Common myeloid progenitor, CD34-positive (primary cell): ENCODE data around the gene LASP1NB.

Source experiments
- CTCF ChIA-PET: fragments of 350-600 bp; sonication (Branson Sonifier 250); formaldehyde crosslinking; loops from one replicate; lab custom pipeline; 2021; ENCODE audit warnings: antibody characterized with exemption; lab: Charles Lee
- POLR2A ChIA-PET: fragments of 350-600 bp; sonication (Branson Sonifier 250); formaldehyde crosslinking; loops from one replicate; lab custom pipeline; 2021; ENCODE audit warnings: antibody characterized with exemption; lab: Charles Lee
- DNase-seq, 3 donors: peaks; one replicate each; pipeline versions ENCODE4 v3.0.0 to v3.0.0-alpha.2; 2013
- H3K27ac ChIP-seq, 2 experiments: 1 replicate in 1 of 2; 2 replicates in 1 of 2; pipeline ENCODE4 v1.7.0; 2013; ENCODE audit warnings: inconsistent platforms in 2 of 2, low read length in 2 of 2, mild to moderate bottlenecking in 2 of 2, low read depth in 1 of 2, moderate library complexity in 1 of 2; ENCODE audit not compliant: severe bottlenecking in 2 of 2, insufficient read depth in 1 of 2, poor library complexity in 1 of 2
- H3K27me3 ChIP-seq, 5 experiments: replicated peaks in 2 of 5; 1 replicate in 3 of 5; 2 replicates in 2 of 5; pipeline versions ENCODE4 v1.6.1 to v1.7.0; 2013; ENCODE audit warnings: low read length in 4 of 5, mild to moderate bottlenecking in 2 of 5, moderate library complexity in 2 of 5, inconsistent platforms in 1 of 5; ENCODE audit not compliant: insufficient read depth in 5 of 5, control insufficient read depth in 4 of 5
- H3K36me3 ChIP-seq, 4 experiments: 1 replicate in 2 of 4; 2 replicates in 2 of 4; pipeline versions ENCODE4 v1.6.1 to v1.7.0; 2013; ENCODE audit warnings: low read length in 3 of 4, control low read depth in 1 of 4, mild to moderate bottlenecking in 1 of 4; ENCODE audit not compliant: control insufficient read depth in 4 of 4, insufficient read depth in 4 of 4
- H3K4me1 ChIP-seq, 4 experiments: 1 replicate in 3 of 4; 2 replicates in 1 of 4; pipeline versions ENCODE4 v1.6.1 to v1.7.1; 2013; ENCODE audit warnings: low read length in 3 of 4, mild to moderate bottlenecking in 3 of 4, control low read depth in 1 of 4, inconsistent platforms in 1 of 4, moderate library complexity in 1 of 4; ENCODE audit not compliant: control insufficient read depth in 4 of 4, insufficient read depth in 4 of 4; ENCODE audit errors: control extremely low read depth in 1 of 4
- H3K4me3 ChIP-seq, 7 experiments: 1 replicate in 4 of 7; 2 replicates in 3 of 7; pipeline versions ENCODE4 v1.5.1 to v1.7.0; 2013; ENCODE audit warnings: mild to moderate bottlenecking in 7 of 7, low read length in 6 of 7, moderate library complexity in 6 of 7, inconsistent platforms in 2 of 7, low read depth in 2 of 7, control low read depth in 1 of 7; ENCODE audit not compliant: insufficient read depth in 4 of 7, control insufficient read depth in 1 of 7; ENCODE audit errors: extremely low read depth in 1 of 7
- H3K9me3 ChIP-seq, 5 experiments: 1 replicate in 4 of 5; 2 replicates in 1 of 5; pipeline versions ENCODE4 v1.6.1 to v1.7.1; 2013; ENCODE audit warnings: low read length in 4 of 5, mild to moderate bottlenecking in 2 of 5, inconsistent platforms in 1 of 5, low read depth in 1 of 5, moderate library complexity in 1 of 5; ENCODE audit not compliant: control insufficient read depth in 4 of 5, insufficient read depth in 2 of 5; ENCODE audit errors: control extremely low read depth in 1 of 5
- WGBS: methylation state at CpG from one replicate; pipeline ENCODE4 v1.1.5; 2013; ENCODE audit not compliant: insufficient coverage; 5-methylcytosine and 5-hydroxymethylcytosine counted together

Gene LASP1NB

DNA sequence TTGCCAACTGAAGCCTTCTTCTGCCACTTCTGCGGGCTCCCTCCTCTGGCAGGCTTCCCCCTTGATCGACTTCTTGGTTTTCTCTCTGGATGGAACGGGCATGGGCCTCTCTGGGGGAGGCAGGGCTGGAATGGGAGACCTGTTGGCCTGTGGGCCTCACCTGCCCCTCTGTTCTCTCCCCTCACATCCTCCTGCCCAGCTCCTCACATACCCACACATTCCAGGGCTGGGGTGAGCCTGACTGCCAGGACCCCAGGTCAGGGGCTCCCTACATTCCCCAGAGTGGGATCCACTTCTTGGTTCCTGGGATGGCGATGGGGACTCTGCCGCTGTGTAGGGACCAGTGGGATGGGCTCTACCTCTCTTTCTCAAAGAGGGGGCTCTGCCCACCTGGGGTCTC lies 6.5 kb upstream of the LASP1NB start:
- CTCF ChIA-PET: no interaction called here
- Histone ChIP-seq H3K9me3 (no peaks in the 10 kb centered on the region), H3K27ac (no peak overlapping the region), H3K4me3 (no peak overlapping the region), H3K27me3 (no peaks in the 10 kb centered on the region), H3K4me1 (peaks cover 0 to 8% (median 3%) of the 10 kb centered on the region in 4 experiments), H3K36me3 (peaks cover 9 to 63% (median 52%) of the 10 kb centered on the region in 4 experiments)
- POLR2A ChIA-PET: no interaction called here
- no peak for DNase-seq
- 100% methylated on average over 2 of the region's 5 CpGs for WGBS

DNA sequence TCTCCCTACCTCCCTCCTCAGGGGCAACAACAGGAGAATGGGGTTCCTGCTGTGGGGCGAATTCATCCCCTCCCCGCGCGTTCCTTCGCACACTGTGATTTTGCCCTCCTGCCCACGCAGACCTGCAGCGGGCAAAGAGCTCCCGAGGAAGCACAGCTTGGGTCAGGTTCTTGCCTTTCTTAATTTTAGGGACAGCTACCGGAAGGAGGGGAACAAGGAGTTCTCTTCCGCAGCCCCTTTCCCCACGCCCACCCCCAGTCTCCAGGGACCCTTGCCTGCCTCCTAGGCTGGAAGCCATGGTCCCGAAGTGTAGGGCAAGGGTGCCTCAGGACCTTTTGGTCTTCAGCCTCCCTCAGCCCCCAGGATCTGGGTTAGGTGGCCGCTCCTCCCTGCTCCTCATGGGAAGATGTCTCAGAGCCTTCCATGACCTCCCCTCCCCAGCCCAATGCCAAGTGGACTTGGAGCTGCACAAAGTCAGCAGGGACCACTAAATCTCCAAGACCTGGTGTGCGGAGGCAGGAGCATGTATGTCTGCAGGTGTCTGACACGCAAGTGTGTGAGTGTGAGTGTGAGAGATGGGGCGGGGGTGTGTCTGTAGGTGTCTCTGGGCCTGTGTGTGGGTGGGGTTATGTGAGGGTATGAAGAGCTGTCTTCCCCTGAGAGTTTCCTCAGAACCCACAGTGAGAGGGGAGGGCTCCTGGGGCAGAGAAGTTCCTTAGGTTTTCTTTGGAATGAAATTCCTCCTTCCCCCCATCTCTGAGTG lies 5.9 kb upstream of the LASP1NB start:
- H3K9me3 ChIP-seq: no peaks in the 10 kb centered on the region
- no peaks in the 10 kb centered on the region for H3K27me3 ChIP-seq
- no peak overlapping the region for H3K27ac ChIP-seq
- ChIA-PET CTCF (no interaction called here), POLR2A (no interaction called here)
- H3K4me1 ChIP-seq: peaks cover 0 to 8% (median 3%) of the 10 kb centered on the region in 4 experiments
- WGBS: 99% methylated on average over 11 of the region's 16 CpGs
- peaks cover 7 to 57% (median 49%) of the 10 kb centered on the region in 4 experiments for H3K36me3 ChIP-seq
- DNase-seq: no peak
- no peak overlapping the region for H3K4me3 ChIP-seq

DNA sequence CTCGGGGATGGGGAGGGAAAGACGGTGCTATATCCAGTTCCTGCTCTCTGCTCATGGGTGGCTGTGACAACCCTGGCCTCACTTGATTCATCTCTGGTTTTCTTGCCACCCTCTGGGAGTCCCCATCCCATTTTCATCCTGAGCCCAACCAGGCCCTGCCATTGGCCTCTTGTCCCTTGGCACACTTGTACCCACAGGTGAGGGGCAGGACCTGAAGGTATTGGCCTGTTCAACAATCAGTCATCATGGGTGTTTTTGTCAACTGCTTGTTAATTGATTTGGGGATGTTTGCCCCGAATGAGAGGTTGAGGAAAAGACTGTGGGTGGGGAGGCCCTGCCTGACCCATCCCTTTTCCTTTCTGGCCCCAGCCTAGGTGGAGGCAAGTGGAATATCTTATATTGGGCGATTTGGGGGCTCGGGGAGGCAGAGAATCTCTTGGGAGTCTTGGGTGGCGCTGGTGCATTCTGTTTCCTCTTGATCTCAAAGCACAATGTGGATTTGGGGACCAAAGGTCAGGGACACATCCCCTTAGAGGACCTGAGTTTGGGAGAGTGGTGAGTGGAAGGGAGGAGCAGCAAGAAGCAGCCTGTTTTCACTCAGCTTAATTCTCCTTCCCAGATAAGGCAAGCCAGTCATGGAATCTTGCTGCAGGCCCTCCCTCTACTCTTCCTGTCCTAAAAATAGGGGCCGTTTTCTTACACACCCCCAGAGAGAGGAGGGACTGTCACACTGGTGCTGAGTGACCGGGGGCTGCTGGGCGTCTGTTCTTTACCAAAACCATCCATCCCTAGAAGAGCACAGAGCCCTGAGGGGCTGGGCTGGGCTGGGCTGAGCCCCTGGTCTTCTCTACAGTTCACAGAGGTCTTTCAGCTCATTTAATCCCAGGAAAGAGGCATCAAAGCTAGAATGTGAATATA lies 4.8 kb upstream of the LASP1NB start:
- no peak for DNase-seq
- Histone ChIP-seq H3K27me3 (no peaks in the 10 kb centered on the region), H3K4me3 (no peak overlapping the region), H3K4me1 (peaks cover 2 to 13% (median 9%) of the 10 kb centered on the region in 4 experiments), H3K27ac (no peak overlapping the region), H3K36me3 (peaks cover 7 to 46% (median 40%) of the 10 kb centered on the region in 4 experiments), H3K9me3 (no peaks in the 10 kb centered on the region)
- 95% methylated on average over 6 of the region's 9 CpGs for WGBS
- POLR2A ChIA-PET: no interaction called here
- CTCF ChIA-PET: interaction anchor here (0.9 to 2.2 kb wide), 4 partner anchors 12 to 48 kb away, joined by 3 to 5 read pairs (median 4); no protein-coding TSS in a partner anchor

DNA sequence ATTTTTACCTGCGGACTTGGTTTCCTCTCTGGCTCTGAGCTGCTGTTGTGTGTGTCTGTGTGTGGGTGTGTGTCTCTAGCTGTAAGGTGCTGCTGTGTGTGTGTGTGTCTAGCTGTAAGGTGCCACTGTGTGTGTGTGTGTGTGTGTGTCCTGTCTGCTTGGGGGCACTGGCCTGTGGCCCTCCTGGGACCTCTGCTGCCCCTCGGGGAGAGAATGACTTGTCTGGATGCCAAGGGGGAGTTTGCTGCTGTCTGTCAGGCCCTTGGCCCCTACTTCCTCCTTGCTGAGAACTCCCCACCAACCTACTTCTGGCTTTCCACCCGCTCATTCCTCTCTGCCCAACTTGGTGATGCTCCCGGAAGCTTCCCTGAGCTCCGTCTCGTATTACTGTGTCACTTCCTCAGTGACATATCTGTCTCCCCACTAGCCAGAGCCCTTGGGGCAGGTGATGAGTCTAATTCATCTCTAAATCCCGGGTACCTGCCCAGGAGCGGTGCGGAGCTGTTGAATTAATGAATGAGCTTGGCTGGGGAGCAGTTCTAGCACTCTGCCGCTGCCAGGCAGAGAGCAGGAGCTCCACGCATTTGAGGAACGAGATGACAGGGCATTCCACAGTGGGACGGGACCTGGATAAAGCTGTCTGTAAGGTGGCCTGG lies 3.5 kb upstream of the LASP1NB start:
- no peaks in the 10 kb centered on the region for H3K27me3 ChIP-seq
- ChIA-PET CTCF (interaction anchor here (0.9 to 2.2 kb wide), 11 partner anchors 11 to 90 kb away, joined by 3 to 6 read pairs (median 3); no protein-coding TSS in a partner anchor), POLR2A (interaction anchor here (0.5 to 1.0 kb wide), 2 partner anchors 54 to 72 kb away, joined by 3 read pairs; no protein-coding TSS in a partner anchor)
- no peak for DNase-seq
- no peaks in the 10 kb centered on the region for H3K9me3 ChIP-seq
- peaks cover 6 to 38% (median 33%) of the 10 kb centered on the region in 4 experiments for H3K36me3 ChIP-seq
- 88% methylated on average over 6 of the region's 13 CpGs for WGBS
- H3K4me3 ChIP-seq: no peak overlapping the region
- no peak overlapping the region for H3K27ac ChIP-seq
- peaks cover 12 to 25% (median 20%) of the 10 kb centered on the region in 4 experiments for H3K4me1 ChIP-seq

DNA sequence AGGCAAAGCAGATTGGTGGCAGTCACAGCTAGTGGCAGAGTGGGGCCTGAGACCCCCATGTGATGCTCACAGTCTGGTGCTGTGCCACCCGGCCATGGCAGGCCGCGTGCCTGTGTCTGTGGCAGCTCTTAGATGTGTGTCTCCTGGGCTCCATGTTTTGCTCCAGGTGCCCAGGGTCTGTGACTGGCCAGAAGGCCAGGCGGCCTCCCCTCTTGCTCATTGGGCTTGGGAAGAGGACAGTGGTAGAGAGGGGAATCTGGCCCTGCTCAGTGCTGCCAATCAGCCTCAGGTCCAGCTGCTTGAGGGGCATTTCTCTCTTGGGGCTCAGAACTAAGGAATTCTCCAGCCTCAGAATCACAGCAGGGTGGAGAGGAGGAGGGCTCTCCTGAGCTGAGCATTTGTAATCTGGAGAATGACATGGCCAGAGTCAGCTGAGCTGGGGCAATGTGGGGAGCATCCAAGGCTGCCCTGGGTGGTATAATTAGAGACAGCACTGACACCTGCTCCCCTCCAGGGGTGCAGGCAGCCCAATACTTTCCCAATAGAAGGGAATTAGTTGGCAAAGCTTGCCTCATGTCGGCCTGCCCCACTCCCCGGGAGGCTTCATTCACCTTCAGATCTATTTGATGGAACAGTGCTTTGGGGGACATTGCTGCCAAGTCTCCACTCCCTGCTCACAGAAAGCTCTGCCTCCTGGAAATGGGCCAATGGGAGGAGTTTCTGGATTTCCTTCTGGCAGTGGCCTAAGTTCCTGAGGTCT lies 2.7 kb upstream of the LASP1NB start:
- 100% methylated on average over 1 of the region's 6 CpGs for WGBS
- no peaks in the 10 kb centered on the region for H3K9me3 ChIP-seq
- CTCF ChIA-PET: interaction anchor here (0.5 to 2.6 kb wide), 14 partner anchors 9 to 69 kb away, joined by 3 to 8 read pairs (median 3); partner anchors contain the start of gene RPL23
- no peak overlapping the region for H3K4me3 ChIP-seq
- DNase-seq: peak in 1 of 3 donors; percentile 35
- H3K27me3 ChIP-seq: no peaks in the 10 kb centered on the region
- peaks cover 14 to 31% (median 24%) of the 10 kb centered on the region in 4 experiments for H3K4me1 ChIP-seq
- no peak overlapping the region for H3K27ac ChIP-seq
- POLR2A ChIA-PET: interaction anchor here (1.0 kb wide), 1 partner anchor 55 kb away, joined by 3 read pairs; no protein-coding TSS in a partner anchor
- H3K36me3 ChIP-seq: peaks cover 6 to 30% (median 25%) of the 10 kb centered on the region in 4 experiments
